GM19468 (cell line): Measurements from ENCODE around the gene F11R.
"Not testable (repeated sequence)": the region's sequence is repeated elsewhere in the genome, so short reads cannot be mapped to it uniquely, and the experiment has no call there.

Experiments
- ATAC-seq: cut with Tn5 transposase; IDR thresholded peaks from one replicate; pipeline ENCODE4 v1.9.1; 2021; ENCODE audit warnings: mild to moderate bottlenecking, moderate library complexity, moderate number of reproducible peaks; ENCODE audit not compliant: unreplicated experiment; ENCODE audit errors: extremely low read depth

F11R gene

GRCh38 chr1:160979286-160979685, 41.7 kb downstream of the F11R start:
- no peak for ATAC-seq

- no peak for ATAC-seq
Observed at GRCh38 chr1:160978510-160978927, 42.4 kb downstream of the F11R start.

- no peak for ATAC-seq
Observed at GRCh38 chr1:160975026-160975425, 45.9 kb downstream of the F11R start.

- ATAC-seq = no peak
Observed at GRCh38 chr1:160973491-160973890, 47.5 kb downstream of the F11R start.

GRCh38 chr1:160972939-160973338, 48.0 kb downstream of the F11R start:
- no peak for ATAC-seq

- ATAC-seq = no peak
Observed at GRCh38 chr1:160971618-160972056, 49.3 kb downstream of the F11R start.

GRCh38 chr1:160963521-160963920, 57.4 kb downstream of the F11R start:
- ATAC-seq = no peak

- ATAC-seq = no peak
Observed at GRCh38 chr1:160961419-160961818, 59.5 kb downstream of the F11R start.

GRCh38 chr1:160956966-160957365, 64.0 kb downstream of the F11R start:
- ATAC-seq = no peak

- ATAC-seq = no peak
Observed at GRCh38 chr1:160954158-160955104, 66.5 kb downstream of the F11R start, which contains the start of gene ITLN2. Gene ITLN2 (minus strand): TSS chr1:160954809. CDS start chr1:160954741, 68 bp downstream.

- no peak for ATAC-seq
Observed at GRCh38 chr1:160953030-160953429, 67.9 kb downstream of the F11R start.

GRCh38 chr1:160952129-160952510, 68.8 kb downstream of the F11R start:
- no peak for ATAC-seq

GRCh38 chr1:160951443-160952128, 69.4 kb downstream of the F11R start:
- peak; percentile 39 for ATAC-seq

- no peak for ATAC-seq
Observed at GRCh38 chr1:160950657-160951056, 70.3 kb downstream of the F11R start.

GRCh38 chr1:160949881-160950280, 71.1 kb downstream of the F11R start:
- no peak for ATAC-seq

- not testable (repeated sequence) for ATAC-seq
Observed at GRCh38 chr1:160949216-160949880, 71.6 kb downstream of the F11R start.

GRCh38 chr1:160947174-160947759, 73.7 kb downstream of the F11R start:
- ATAC-seq = not testable (repeated sequence)

GRCh38 chr1:160945881-160946280, 75.1 kb downstream of the F11R start:
- ATAC-seq = not testable (repeated sequence)
